ENCODE data around the gene GPC3. TPM values are rescaled to one million over a fixed set of nuclear protein-coding genes. Genes with fewer than 3 reads are reported as not detected.

GPC3 gene
- polyA plus RNA-seq, 3 donors, result not detected

GRCh38 chrX:133969191-133969590 lies 16.2 kb downstream of the GPC3 start:
- peaks cover 0 to 5% (median 3%) of the 10 kb centered on the region in 3 donors for H3K27me3 Mint-ChIP-seq (ENCODE audit: low read depth in 3 of 3)
- no peaks in the 10 kb centered on the region for H3K4me1 Mint-ChIP-seq
- H2AFZ ChIP-seq (ENCODE audit: insufficient read depth, low read depth, low read length, poor library complexity, severe bottlenecking), result no peak overlapping the region
- H3K27me3 ChIP-seq (ENCODE audit: control insufficient read depth in 2 of 2, insufficient read depth in 2 of 2, low read length in 2 of 2), result peaks cover 0 to 8% of the 10 kb centered on the region in 2 donors
- no peaks in the 10 kb centered on the region for H3K9me3 Mint-ChIP-seq
- H3K27ac Mint-ChIP-seq, result no peak overlapping the region
- H3K27ac ChIP-seq (ENCODE audit: low read depth in 1 of 2, low read length in 2 of 2), result no peak overlapping the region
- no peaks in the 10 kb centered on the region for H3K4me1 ChIP-seq (ENCODE audit: control insufficient read depth in 1 of 2, insufficient read depth in 2 of 2, low read length in 2 of 2)
- no peaks in the 10 kb centered on the region for H3K36me3 Mint-ChIP-seq
- intact Hi-C loops (cut with micrococcal nuclease), result no loop called here
- no CpG with 5 or more reads among the region's 3 CpGs for WGBS (ENCODE audit: insufficient coverage)
- H3K9ac ChIP-seq (ENCODE audit: insufficient read depth, low read length, poor library complexity, severe bottlenecking), result no peak overlapping the region
- H4K20me1 ChIP-seq (ENCODE audit: insufficient read depth, low read length), result no peaks in the 10 kb centered on the region
- DNase-seq, result no peak
- H3K79me2 ChIP-seq (ENCODE audit: insufficient read depth, low read length), result no peaks in the 10 kb centered on the region
- H3K4me3 ChIP-seq (replicated peaks in 1 of 3; ENCODE audit: low read depth in 2 of 3, low read length in 3 of 3), result no peak overlapping the region
- no peak overlapping the region for H3K4me2 ChIP-seq (replicated peaks; ENCODE audit: extremely low read depth, low read length, poor library complexity, severe bottlenecking)
- H3K4me3 Mint-ChIP-seq, result no peak overlapping the region
- no peak for TF ChIP-seq CTCF (IDR thresholded peaks at IDR 0.05)
- H3K36me3 ChIP-seq (replicated peaks in 1 of 2; ENCODE audit: control insufficient read depth in 1 of 2, insufficient read depth in 2 of 2, low read length in 2 of 2), result no peaks in the 10 kb centered on the region
- H3K9me3 ChIP-seq (replicated peaks in 1 of 2; ENCODE audit: control insufficient read depth in 1 of 2, insufficient read depth in 1 of 2, low read length in 2 of 2), result no peaks in the 10 kb centered on the region

- H3K4me1 ChIP-seq (ENCODE audit: control insufficient read depth in 1 of 2, insufficient read depth in 2 of 2, low read length in 2 of 2), result no peaks in the 10 kb centered on the region
Observed at GRCh38 chrX:133968109-133968508, 17.3 kb downstream of the GPC3 start.

More at GRCh38 chrX:133968109-133968508, 17.3 kb downstream of the GPC3 start:
- no CpG with 5 or more reads among the region's 5 CpGs for WGBS (ENCODE audit: insufficient coverage)
- Mint-ChIP-seq H3K4me1 (no peaks in the 10 kb centered on the region), H3K27me3 (ENCODE audit: low read depth in 3 of 3) (peaks cover 0 to 7% (median 3%) of the 10 kb centered on the region in 3 donors), H3K27ac (no peak overlapping the region), H3K9me3 (peaks cover 0 to 2% (median 0%) of the 10 kb centered on the region in 7 donors), H3K4me3 (no peak overlapping the region), H3K36me3 (no peaks in the 10 kb centered on the region)
- Histone ChIP-seq H3K36me3 (replicated peaks in 1 of 2; ENCODE audit: control insufficient read depth in 1 of 2, insufficient read depth in 2 of 2, low read length in 2 of 2) (no peaks in the 10 kb centered on the region), H3K9me3 (replicated peaks in 1 of 2; ENCODE audit: control insufficient read depth in 1 of 2, insufficient read depth in 1 of 2, low read length in 2 of 2) (no peaks in the 10 kb centered on the region), H4K20me1 (ENCODE audit: insufficient read depth, low read length) (no peaks in the 10 kb centered on the region), H3K27me3 (ENCODE audit: control insufficient read depth in 2 of 2, insufficient read depth in 2 of 2, low read length in 2 of 2) (peaks cover 0 to 8% of the 10 kb centered on the region in 2 donors), H3K4me2 (replicated peaks; ENCODE audit: extremely low read depth, low read length, poor library complexity, severe bottlenecking) (no peak overlapping the region), H3K9ac (ENCODE audit: insufficient read depth, low read length, poor library complexity, severe bottlenecking) (no peak overlapping the region), H3K79me2 (ENCODE audit: insufficient read depth, low read length) (no peaks in the 10 kb centered on the region), H3K4me3 (replicated peaks in 1 of 3; ENCODE audit: low read depth in 2 of 3, low read length in 3 of 3) (no peak overlapping the region), H3K27ac (ENCODE audit: low read depth in 1 of 2, low read length in 2 of 2) (no peak overlapping the region), H2AFZ (ENCODE audit: insufficient read depth, low read depth, low read length, poor library complexity, severe bottlenecking) (no peak overlapping the region)
- no peak for DNase-seq
- TF ChIP-seq CTCF (IDR thresholded peaks at IDR 0.05), result no peak
- intact Hi-C loops (cut with micrococcal nuclease), result no loop called here
